K562 (cell line): ENCODE measurements around the gene AARSD1. TPM values are rescaled to one million over a fixed set of nuclear protein-coding genes. Genes with fewer than 3 reads are reported as not detected.

Source experiments
- ATAC-seq: fragments of 200-7000 bp; cut with Tn5 transposase; 3 replicates; pipeline ENCODE4 v1.9.1; 2020; ENCODE audit warnings: moderate library complexity
- BruUV-seq: library from RNA; stranded (reverse); fragments of 400-500 nt; replicated peaks from 2 replicates; lab custom pipeline; 2021; lab: Mats Ljungman, UMichigan
- CTCF ChIA-PET: fragments of 300-600 bp; formaldehyde crosslinking; extraction: SDS; loops from one replicate; lab custom pipeline; 2021; ENCODE audit warnings: low intra/inter-chr PET ratio; lab: Yijun Ruan, JAX
- POLR2A ChIA-PET: fragments of 300-600, 350-650 bp; sonication (Branson Sonifier 250); formaldehyde crosslinking; extraction: SDS; loops from one replicate; lab custom pipeline; 2021; ENCODE audit warnings: antibody characterized with exemption, inconsistent platforms; lab: Yijun Ruan, JAX
- DNase-seq, 4 experiments: peaks; one replicate each; pipeline versions ENCODE4 v3.0.0 to v3.0.0-alpha.2; 2011 to 2018; ENCODE audit warnings: low spot score in 3 of 4, mixed read lengths in 3 of 4; ENCODE audit errors: extremely low read depth in 1 of 4
- FAIRE-seq: peaks from 2 replicates; lab custom pipeline; 2011; peaks lifted over from hg19 to GRCh38; lab: Jason Lieb, UNC
- H2AFZ ChIP-seq: 2 replicates; pipeline ENCODE4 v1.6.0; 2011; ENCODE audit warnings: low read depth, low read length, control low read depth, inconsistent platforms
- H3K27ac ChIP-seq: fragments of 200-600 bp; 3 replicates; pipeline ENCODE4 v1.8.0; 2011; ENCODE audit warnings: low read depth, mild to moderate bottlenecking, control low read depth, inconsistent platforms, low read length, moderate library complexity, mixed read lengths; ENCODE audit errors: extremely low read depth
- H3K27me3 ChIP-seq, 2 experiments: fragments of 300-600 bp in 1 of 2; 2 replicates in 1 of 2; 3 replicates in 1 of 2; pipeline versions ENCODE4 v1.6.0 to v1.8.0; 2011; ENCODE audit warnings: inconsistent platforms in 2 of 2, low read length in 2 of 2, mild to moderate bottlenecking in 1 of 2, mixed read lengths in 1 of 2, moderate library complexity in 1 of 2; ENCODE audit not compliant: control insufficient read depth in 2 of 2, insufficient read depth in 2 of 2
- H3K36me3 ChIP-seq: fragments of 300-600 bp; 3 replicates; pipeline ENCODE4 v1.8.0; 2011; ENCODE audit warnings: mild to moderate bottlenecking, low read length, inconsistent platforms; ENCODE audit not compliant: control insufficient read depth, insufficient read depth
- H3K4me1 ChIP-seq, 2 experiments: fragments of 200-600 bp in 1 of 2; replicated peaks in 1 of 2; 2 replicates in 1 of 2; 3 replicates in 1 of 2; pipeline versions ENCODE4 v1.5.1 to v1.8.0; 2011; ENCODE audit warnings: inconsistent platforms in 2 of 2, low read length in 2 of 2, mild to moderate bottlenecking in 1 of 2, mixed read lengths in 1 of 2, moderate library complexity in 1 of 2; ENCODE audit not compliant: control insufficient read depth in 2 of 2, insufficient read depth in 2 of 2
- H3K4me2 ChIP-seq: 2 replicates; pipeline ENCODE4 v1.6.1; 2011; ENCODE audit warnings: low read length, control low read depth, inconsistent platforms, mixed read lengths; ENCODE audit not compliant: insufficient read depth
- H3K4me3 ChIP-seq: fragments of 200-600 bp; sonication (generic), shearing (Covaris generic); 2 replicates; pipeline ENCODE4 v1.5.1; 2016; ENCODE audit warnings: control low read depth, inconsistent platforms
- H3K79me2 ChIP-seq: fragments of 200-600 bp; 3 replicates; pipeline ENCODE4 v1.8.0; 2011; ENCODE audit warnings: low read length, inconsistent platforms; ENCODE audit not compliant: control insufficient read depth, insufficient read depth
- H3K9ac ChIP-seq, 2 experiments: 2 replicates each; pipeline versions ENCODE4 v1.6.0 to v1.6.1; 2011; ENCODE audit warnings: low read depth in 2 of 2, low read length in 2 of 2, control low read depth in 1 of 2, inconsistent platforms in 1 of 2, mild to moderate bottlenecking in 1 of 2, mixed read lengths in 1 of 2; ENCODE audit not compliant: insufficient read depth in 1 of 2
- H3K9me1 ChIP-seq: one replicate; pipeline ENCODE4 v1.6.0; 2011; ENCODE audit warnings: inconsistent platforms, mild to moderate bottlenecking, low read length, moderate library complexity; ENCODE audit not compliant: control insufficient read depth, insufficient read depth
- H3K9me3 ChIP-seq: replicated peaks from 2 replicates; pipeline ENCODE4 v1.5.1; 2011; ENCODE audit warnings: low read depth, low read length, inconsistent platforms; ENCODE audit not compliant: control insufficient read depth, insufficient read depth
- H4K20me1 ChIP-seq: replicated peaks from 2 replicates; pipeline ENCODE4 v1.6.1; 2011; ENCODE audit warnings: low read length, inconsistent platforms, mixed read lengths; ENCODE audit not compliant: control insufficient read depth, insufficient read depth
- ARNT ChIP-seq, 2 experiments: fragments of 450-650 bp; IDR thresholded peaks; 2 replicates each; pipeline ENCODE4 v1.6.1; 2016; ENCODE audit warnings: mild to moderate bottlenecking in 1 of 2
- BHLHE40 ChIP-seq: IDR thresholded peaks from 2 replicates; pipeline ENCODE4 v1.6.1; 2011; ENCODE audit warnings: low read length, improper control_type of control experiment
- ELF4 ChIP-seq: fragments of 450-650 bp; formaldehyde crosslinking; IDR thresholded peaks from 2 replicates; pipeline ENCODE4 v1.4.0; 2022; ENCODE audit warnings: missing genetic modification characterization
- ETV6 ChIP-seq, 3 experiments: fragments of 150-350 bp in 1 of 3; sonication (generic) in 1 of 3; formaldehyde crosslinking in 1 of 3; IDR thresholded peaks; 2 replicates each; pipeline versions ENCODE4 v1.6.1 to v1.8.0; 2014 to 2022; ENCODE audit warnings: borderline replicate concordance in 2 of 3, low read depth in 2 of 3, antibody characterized with exemption in 1 of 3, low read length in 1 of 3, mild to moderate bottlenecking in 1 of 3, missing genetic modification reagents in 1 of 3
- HEY1 ChIP-seq: fragments of 250-450 bp; sonication (Bioruptor Pico); IDR thresholded peaks from 2 replicates; pipeline ENCODE4 v1.5.0; 2020; ENCODE audit warnings: mild to moderate bottlenecking, moderate library complexity, borderline replicate concordance
- MXI1 ChIP-seq: IDR thresholded peaks from 2 replicates; pipeline ENCODE4 v1.6.1; 2011; ENCODE audit warnings: low read depth, mild to moderate bottlenecking, improper control_type of control experiment, low read length
- MYC ChIP-seq, 2 experiments: fragments of 250-450 bp in 1 of 2; sonication (Bioruptor Pico) in 1 of 2; IDR thresholded peaks; 2 replicates each; pipeline versions ENCODE4 v1.5.1 to v1.6.1; 2012 to 2021; ENCODE audit warnings: low read depth in 2 of 2, borderline replicate concordance in 1 of 2, improper control_type of control experiment in 1 of 2, low read length in 1 of 2, mild to moderate bottlenecking in 1 of 2, moderate library complexity in 1 of 2
- POLR3A ChIP-seq: IDR thresholded peaks from 2 replicates; pipeline ENCODE4 v1.6.1; 2011; ENCODE audit warnings: borderline replicate concordance, mild to moderate bottlenecking, moderate library complexity; ENCODE audit not compliant: insufficient read length, insufficient read depth; ENCODE audit errors: extremely low read depth
- SMAD1 ChIP-seq: fragments of 150-350 bp; IDR thresholded peaks from 2 replicates; pipeline ENCODE4 v1.6.1; 2014; ENCODE audit warnings: low read length, low read depth; ENCODE audit not compliant: partially characterized antibody
- TARDBP ChIP-seq: fragments of 450-650 bp; IDR thresholded peaks from 2 replicates; pipeline ENCODE4 v1.6.1; 2016
- YY1 ChIP-seq, 3 experiments: IDR thresholded peaks; 2 replicates each; pipeline ENCODE4 v1.6.1; 2011; ENCODE audit warnings: low read length in 2 of 3, mild to moderate bottlenecking in 2 of 3, moderate library complexity in 2 of 3, borderline replicate concordance in 1 of 3, control low read depth in 1 of 3, low read depth in 1 of 3; ENCODE audit not compliant: insufficient read depth in 3 of 3, insufficient replicate concordance in 2 of 3, control insufficient read depth in 1 of 3, insufficient read length in 1 of 3; ENCODE audit errors: extremely low read depth in 1 of 3
- ZNF12 ChIP-seq: sonication (generic); formaldehyde crosslinking; IDR thresholded peaks from 2 replicates; pipeline ENCODE4 v1.4.0; 2020; ENCODE audit warnings: mild to moderate bottlenecking, missing genetic modification reagents
- WGBS: fragments of 100-300 bp; shearing (Covaris generic); methylation state at CpG from one replicate; pipeline ENCODE4 v1.1.6; 2016; ENCODE audit warnings: low coverage, mixed read lengths; ENCODE audit not compliant: insufficient coverage; ENCODE audit errors: missing lambda C conversion rate; 5-methylcytosine and 5-hydroxymethylcytosine counted together
- in situ Hi-C: fragments of 300-500 bp; cut with MboI; formaldehyde crosslinking; loops from 4 replicates; pipeline ENCODE4 v1.15.0; 2018; ENCODE audit warnings: inconsistent platforms, mixed read lengths
- intact Hi-C: fragments of 100-400 bp; cut with micrococcal nuclease; formaldehyde crosslinking; loops from 2 replicates; pipeline ENCODE4 v1.14.2; 2022
- polyA plus RNA-seq, 8 experiments: library from polyadenylated mRNA; depleted of rRNA in 4 of 8; stranded (reverse) in 5 of 8; unstranded in 3 of 8; fragments of >200 nt; fragmentation: Nextera tagmentation in 2 of 8; fragmentation: Illumina TruSeq in 1 of 8; extraction: Ambion mirVana in 2 of 8; extraction: Trizol in 1 of 8; gene quantifications; 2 replicates each; pipeline versions ENCODE4 v1.2.1 to v1.2.3, GENCODE V29; 2011 to 2014; ENCODE audit warnings: inconsistent platforms in 1 of 8, missing spikeins in 1 of 8
- total RNA-seq, 7 experiments: library from RNA; depleted of rRNA in 6 of 7; stranded (reverse); fragments of >200 nt in 6 of 7; fragmentation: Illumina TruSeq in 2 of 7; extraction: Trizol in 2 of 7; gene quantifications; 2 replicates each; pipeline versions ENCODE4 v1.2.1 to v1.2.3, GENCODE V29; 2011 to 2021; ENCODE audit warnings: low replicate concordance in 1 of 7
- TF ChIP-seq, protein P1 (sequence below): fragments of 450-650 bp; formaldehyde crosslinking; IDR thresholded peaks from 2 replicates; pipeline ENCODE4 v1.4.0; 2020; ENCODE audit warnings: mild to moderate bottlenecking, moderate library complexity
- TF ChIP-seq, protein P2 (sequence below): fragments of 450-650 bp; IDR thresholded peaks from 2 replicates; pipeline ENCODE4 v1.6.1; 2014; ENCODE audit warnings: low read depth, mild to moderate bottlenecking, moderate library complexity, borderline replicate concordance

Gene AARSD1
- total and polyA plus RNA-seq, 9 of the 15 experiments (the other 6 are each of a cell fraction or from before 2014, with no cell fraction given) = 51.7 to 98.5 (median 68.6) TPM

DNA sequence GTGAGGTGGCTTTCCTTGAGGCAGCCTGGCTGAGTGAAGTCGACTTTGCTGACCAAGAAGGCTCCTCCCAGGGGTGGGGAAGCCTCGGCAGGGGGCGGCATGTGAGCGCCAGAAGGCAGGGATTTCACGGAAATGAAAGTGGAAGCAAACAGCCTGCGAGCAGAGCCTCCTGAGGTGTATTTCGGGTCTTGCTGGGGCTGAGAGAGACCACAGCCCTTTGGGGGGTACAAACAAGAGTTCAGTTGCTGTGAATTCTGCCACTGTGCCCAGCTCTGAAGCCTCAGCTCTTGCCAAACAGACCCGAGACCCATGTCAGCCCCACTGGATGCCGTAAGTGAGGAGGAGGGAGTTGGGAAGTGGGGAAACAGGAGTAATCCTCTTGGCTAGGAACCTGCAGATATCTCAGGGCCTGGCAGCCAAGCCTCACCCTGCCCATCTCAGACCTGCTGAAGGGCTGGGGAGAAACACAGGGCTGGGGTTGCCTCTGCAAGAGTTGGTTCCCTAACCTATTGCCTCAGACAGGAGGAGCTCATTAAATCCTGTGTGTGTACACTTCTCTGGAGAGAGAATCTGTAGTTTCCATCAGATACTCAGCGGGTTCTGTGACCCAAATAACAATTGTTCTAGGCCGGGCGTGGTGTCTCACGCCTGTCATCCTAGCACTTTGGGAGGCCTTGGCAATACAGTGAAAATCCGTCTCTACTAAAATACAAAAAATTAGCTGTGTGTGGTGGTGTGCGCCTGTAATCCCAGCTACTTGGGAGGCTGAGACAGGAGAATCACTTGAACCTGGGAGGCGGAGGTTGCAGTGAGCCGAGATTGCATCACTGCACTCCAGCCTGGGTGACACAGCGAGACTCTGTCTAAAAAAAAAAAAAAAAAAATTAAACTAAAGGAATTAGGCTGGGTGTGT is 42.6 kb upstream of the AARSD1 start, which contains the start of gene IFI35:
Gene IFI35 (plus strand): TSS at position 146 of the 913 bp plus-strand sequence. CDS start 164 bp downstream, at position 310.
- BruUV-seq = no TSS peak
- ChIA-PET POLR2A (interaction anchor here (1.5 to 2.1 kb wide), 3 partner anchors 9 to 309 kb away, joined by 5 to 26 read pairs (median 9); partner anchors contain the start of gene RPL27), CTCF (interaction anchor here (0.6 to 0.8 kb wide), 3 partner anchors 13 to 332 kb away, joined by 3 to 4 read pairs (median 3); no protein-coding TSS in a partner anchor)
- Histone ChIP-seq H3K79me2 (no peaks in the 10 kb centered on the region; the same call in 2 of the 3 replicates), H3K4me3 (peak within 1 kb of the TSS; percentile 56), H3K36me3 (peaks cover 28% of the 10 kb centered on the region), H3K4me1 (peaks cover 11 to 22% of the 10 kb centered on the region in 2 experiments), H2AFZ (peak within 1 kb of the TSS; percentile 98), H4K20me1 (peaks cover 9% of the 10 kb centered on the region; the same call in 1 of the 2 replicates), H3K9me1 (no peaks in the 10 kb centered on the region), H3K27me3 (no peaks in the 10 kb centered on the region), H3K4me2 (peak within 1 kb of the TSS; percentile 98), H3K9ac (peak within 1 kb of the TSS; percentile 86 to 90), H3K9me3 (no peaks in the 10 kb centered on the region; the same call in 1 of the 2 replicates), H3K27ac (peak within 1 kb of the TSS; percentile 82)
- FAIRE-seq (peak; percentile 90), ATAC-seq (peak; percentile 92), DNase-seq (peak; percentile 54 to 92 (median 70))
- intact Hi-C loops (loop anchor here (1.0 kb wide), 1 partner anchor 17 kb away; no protein-coding TSS in a partner anchor), in situ Hi-C loops (no loop called here)
- WGBS = 15% methylated on average over 15 of the region's 18 CpGs
- 0 out of 4 replicates have a peak, but pooled peaks of 1 of the 2 experiments have one; percentile 16 for TF ChIP-seq ARNT (IDR thresholded peaks at IDR 0.05)
- TF ChIP-seq POLR3A = no peak
- peak; percentile 84 for TF ChIP-seq BHLHE40
- peak; percentile 37 for TF ChIP-seq SMAD1
- TF ChIP-seq, protein P1, sequence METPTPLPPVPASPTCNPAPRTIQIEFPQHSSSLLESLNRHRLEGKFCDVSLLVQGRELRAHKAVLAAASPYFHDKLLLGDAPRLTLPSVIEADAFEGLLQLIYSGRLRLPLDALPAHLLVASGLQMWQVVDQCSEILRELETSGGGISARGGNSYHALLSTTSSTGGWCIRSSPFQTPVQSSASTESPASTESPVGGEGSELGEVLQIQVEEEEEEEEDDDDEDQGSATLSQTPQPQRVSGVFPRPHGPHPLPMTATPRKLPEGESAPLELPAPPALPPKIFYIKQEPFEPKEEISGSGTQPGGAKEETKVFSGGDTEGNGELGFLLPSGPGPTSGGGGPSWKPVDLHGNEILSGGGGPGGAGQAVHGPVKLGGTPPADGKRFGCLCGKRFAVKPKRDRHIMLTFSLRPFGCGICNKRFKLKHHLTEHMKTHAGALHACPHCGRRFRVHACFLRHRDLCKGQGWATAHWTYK (CRISPR knock-in tag) = 0 out of 2 replicates have a peak, but pooled peaks have one; percentile 16
- peak in 1 of 2 experiments; percentile 79; a peak in 1 of 4 replicates for TF ChIP-seq ETV6 (IDR thresholded peaks at IDR 0.05; ENCODE audit: borderline replicate concordance in 1 of 2, low read depth in 2 of 2, low read length in 1 of 2)
- TF ChIP-seq ETV6 (CRISPR knock-in tag; IDR thresholded peaks at IDR 0.05; ENCODE audit: borderline replicate concordance) = no peak
- TF ChIP-seq ELF4 (CRISPR knock-in tag) = peak; percentile 24; the same call in 1 of the 2 replicates
- TF ChIP-seq YY1 (IDR thresholded peaks at IDR 0.05; ENCODE audit: borderline replicate concordance in 1 of 3, control insufficient read depth in 1 of 3, extremely low read depth in 1 of 3, insufficient read depth in 3 of 3, insufficient read length in 1 of 3, insufficient replicate concordance in 2 of 3, low read depth in 1 of 3, low read length in 2 of 3) = peak in 1 of 3 experiments; percentile 34
- TF ChIP-seq, protein P2, sequence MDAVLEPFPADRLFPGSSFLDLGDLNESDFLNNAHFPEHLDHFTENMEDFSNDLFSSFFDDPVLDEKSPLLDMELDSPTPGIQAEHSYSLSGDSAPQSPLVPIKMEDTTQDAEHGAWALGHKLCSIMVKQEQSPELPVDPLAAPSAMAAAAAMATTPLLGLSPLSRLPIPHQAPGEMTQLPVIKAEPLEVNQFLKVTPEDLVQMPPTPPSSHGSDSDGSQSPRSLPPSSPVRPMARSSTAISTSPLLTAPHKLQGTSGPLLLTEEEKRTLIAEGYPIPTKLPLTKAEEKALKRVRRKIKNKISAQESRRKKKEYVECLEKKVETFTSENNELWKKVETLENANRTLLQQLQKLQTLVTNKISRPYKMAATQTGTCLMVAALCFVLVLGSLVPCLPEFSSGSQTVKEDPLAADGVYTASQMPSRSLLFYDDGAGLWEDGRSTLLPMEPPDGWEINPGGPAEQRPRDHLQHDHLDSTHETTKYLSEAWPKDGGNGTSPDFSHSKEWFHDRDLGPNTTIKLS = peak; percentile 38; the same call in 1 of the 2 replicates
- TF ChIP-seq MYC (IDR thresholded peaks at IDR 0.05; ENCODE audit: low read depth, low read length) = peak; percentile 57; the same call in 1 of the 2 replicates
- TF ChIP-seq MYC (CRISPR knock-in tag; IDR thresholded peaks at IDR 0.05; ENCODE audit: borderline replicate concordance, low read depth) = no peak
- no peak for TF ChIP-seq HEY1
- TF ChIP-seq MXI1 = peak; percentile 82; the same call in 1 of the 2 replicates
- 0 out of 2 replicates have a peak, but pooled peaks have one; percentile 35 for TF ChIP-seq TARDBP
- TF ChIP-seq ZNF12 (CRISPR knock-in tag) = no peak
